Measurements from ENCODE around the gene SSR2.

DNA sequence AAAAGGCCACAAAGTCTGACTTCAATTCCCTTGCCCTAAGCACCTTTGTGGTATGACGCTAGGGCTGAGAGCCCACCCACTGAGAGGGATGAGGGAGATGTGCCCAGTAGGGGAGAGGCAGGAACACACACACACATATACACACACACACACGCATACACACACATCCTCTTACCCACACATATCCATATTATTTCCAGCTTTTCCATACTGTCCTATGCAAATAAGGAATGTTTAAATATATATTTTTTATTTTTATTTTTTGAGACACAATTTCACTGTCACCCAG, 43.2 kb upstream of the SSR2 start:
- TF ChIP-seq, protein P1, sequence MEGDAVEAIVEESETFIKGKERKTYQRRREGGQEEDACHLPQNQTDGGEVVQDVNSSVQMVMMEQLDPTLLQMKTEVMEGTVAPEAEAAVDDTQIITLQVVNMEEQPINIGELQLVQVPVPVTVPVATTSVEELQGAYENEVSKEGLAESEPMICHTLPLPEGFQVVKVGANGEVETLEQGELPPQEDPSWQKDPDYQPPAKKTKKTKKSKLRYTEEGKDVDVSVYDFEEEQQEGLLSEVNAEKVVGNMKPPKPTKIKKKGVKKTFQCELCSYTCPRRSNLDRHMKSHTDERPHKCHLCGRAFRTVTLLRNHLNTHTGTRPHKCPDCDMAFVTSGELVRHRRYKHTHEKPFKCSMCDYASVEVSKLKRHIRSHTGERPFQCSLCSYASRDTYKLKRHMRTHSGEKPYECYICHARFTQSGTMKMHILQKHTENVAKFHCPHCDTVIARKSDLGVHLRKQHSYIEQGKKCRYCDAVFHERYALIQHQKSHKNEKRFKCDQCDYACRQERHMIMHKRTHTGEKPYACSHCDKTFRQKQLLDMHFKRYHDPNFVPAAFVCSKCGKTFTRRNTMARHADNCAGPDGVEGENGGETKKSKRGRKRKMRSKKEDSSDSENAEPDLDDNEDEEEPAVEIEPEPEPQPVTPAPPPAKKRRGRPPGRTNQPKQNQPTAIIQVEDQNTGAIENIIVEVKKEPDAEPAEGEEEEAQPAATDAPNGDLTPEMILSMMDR (conservative IDR thresholded peaks at IDR 0.05; ENCODE audit: low read length): no peak
- no peak for TF ChIP-seq EZH2phosphoT487 (IDR thresholded peaks at IDR 0.05; ENCODE audit: borderline replicate concordance, low read depth, low read length)

Data from OCI-LY7 (cell line).